Body of pancreas (tissue), 4 donors: ENCODE results near the gene TMPRSS11D.

ENCODE experiments used
- CTCF ChIP-seq, 7 experiments: fragments of 450-650 bp in 4 of 7; fragments of 200-600 bp in 3 of 7; sonication (generic) in 3 of 7; IDR thresholded peaks; one replicate each; pipeline ENCODE4 v1.5.1; 2016 to 2019; ENCODE audit warnings: antibody characterized with exemption in 7 of 7
- POLR2A ChIP-seq, 3 donors: fragments of 450-650 bp; IDR thresholded peaks; one replicate each; pipeline ENCODE4 v1.6.1; 2016; ENCODE audit warnings: antibody characterized with exemption in 3 of 3, mild to moderate bottlenecking in 2 of 3

- no peak for TF ChIP-seq POLR2A (IDR thresholded peaks at IDR 0.05)
- TF ChIP-seq CTCF (IDR thresholded peaks at IDR 0.05): no peak
These were observed 8.8 kb downstream of the TMPRSS11D start for GRCh38 chr4:67874986-67875385.
